NT2/D1 (cell line): ENCODE measurements around the gene SEC23A.

Source experiments
- SUZ12 ChIP-seq: IDR thresholded peaks from 2 replicates; pipeline ENCODE4 v1.6.1; 2011; ENCODE audit not compliant: insufficient read length, insufficient read depth; ENCODE audit errors: extremely low read depth
- YY1 ChIP-seq: IDR thresholded peaks from 2 replicates; pipeline ENCODE4 v1.6.1; 2011; ENCODE audit not compliant: insufficient read length, insufficient read depth
- ZNF274 ChIP-seq: IDR thresholded peaks from 2 replicates; pipeline ENCODE4 v1.6.1; 2011; ENCODE audit warnings: mild to moderate bottlenecking, low read depth, low read length

- TF ChIP-seq SUZ12 (no peak), YY1 (no peak), ZNF274 (no peak)
Observed at GRCh38 chr14:39113685-39114072, 10.6 kb upstream of the SEC23A start.
